Mesenchymal stem cell (in vitro differentiated cells and primary cell): ENCODE results near the gene AP5Z1.

ENCODE experiments used
- DNase-seq: peaks from one replicate; pipeline ENCODE4 v3.0.0-alpha.2; 2013
- H2AFZ ChIP-seq: one replicate; pipeline ENCODE4 v1.6.1; 2013; ENCODE audit warnings: low read depth, mild to moderate bottlenecking, control low read depth, inconsistent platforms, low read length, moderate library complexity
- H2AK5ac ChIP-seq: 2 replicates; pipeline ENCODE4 v1.6.1; 2013; ENCODE audit warnings: low read length, moderate library complexity, mild to moderate bottlenecking, inconsistent platforms; ENCODE audit not compliant: severe bottlenecking
- H2BK120ac ChIP-seq: one replicate; pipeline ENCODE4 v1.6.1; 2013; ENCODE audit warnings: low read depth, mild to moderate bottlenecking, inconsistent platforms, low read length, moderate library complexity
- H2BK12ac ChIP-seq, 2 experiments: one replicate each; pipeline ENCODE4 v1.6.1; 2013; ENCODE audit warnings: inconsistent platforms in 2 of 2, low read length in 2 of 2, mild to moderate bottlenecking in 2 of 2, moderate library complexity in 2 of 2, control low read depth in 1 of 2
- H2BK15ac ChIP-seq: one replicate; pipeline ENCODE4 v1.6.1; 2013; ENCODE audit warnings: mild to moderate bottlenecking, low read depth, inconsistent platforms; ENCODE audit not compliant: poor library complexity, severe bottlenecking
- H2BK5ac ChIP-seq: 2 replicates; pipeline ENCODE4 v1.6.1; 2013; ENCODE audit warnings: low read depth, mild to moderate bottlenecking, low read length, control low read depth, inconsistent platforms; ENCODE audit not compliant: poor library complexity, severe bottlenecking
- H3K14ac ChIP-seq, 2 experiments: one replicate each; pipeline ENCODE4 v1.6.1; 2013; ENCODE audit warnings: inconsistent platforms in 2 of 2, low read length in 2 of 2, control low read depth in 1 of 2, mild to moderate bottlenecking in 1 of 2, moderate library complexity in 1 of 2
- H3K18ac ChIP-seq, 2 experiments: one replicate each; pipeline ENCODE4 v1.6.1; 2013; ENCODE audit warnings: inconsistent platforms in 2 of 2, low read length in 2 of 2, control low read depth in 1 of 2, low read depth in 1 of 2, mild to moderate bottlenecking in 1 of 2
- H3K23ac ChIP-seq, 2 experiments: one replicate each; pipeline ENCODE4 v1.6.1; 2013; ENCODE audit warnings: inconsistent platforms in 2 of 2, low read length in 2 of 2, mild to moderate bottlenecking in 2 of 2, moderate library complexity in 2 of 2, control low read depth in 1 of 2
- H3K27ac ChIP-seq: 2 replicates; pipeline ENCODE4 v1.5.1; 2013; ENCODE audit warnings: mild to moderate bottlenecking, moderate library complexity, low read length, control low read depth, inconsistent platforms; ENCODE audit not compliant: poor library complexity, severe bottlenecking
- H3K27me3 ChIP-seq, 2 experiments: 2 replicates each; pipeline versions ENCODE4 v1.6.1 to v1.7.0; 2013; ENCODE audit warnings: low read length in 2 of 2, mild to moderate bottlenecking in 2 of 2, moderate library complexity in 2 of 2, control low read depth in 1 of 2, inconsistent platforms in 1 of 2; ENCODE audit not compliant: control insufficient read depth in 1 of 2, insufficient read depth in 1 of 2
- H3K36me3 ChIP-seq, 2 experiments: 2 replicates each; pipeline versions ENCODE4 v1.6.1 to v1.7.0; 2013; ENCODE audit warnings: low read length in 2 of 2, control low read depth in 1 of 2, inconsistent platforms in 1 of 2, low read depth in 1 of 2, mild to moderate bottlenecking in 1 of 2; ENCODE audit not compliant: insufficient read depth in 2 of 2, control insufficient read depth in 1 of 2
- H3K4ac ChIP-seq, 2 experiments: one replicate each; pipeline ENCODE4 v1.6.1; 2013; ENCODE audit warnings: inconsistent platforms in 2 of 2, low read length in 2 of 2, mild to moderate bottlenecking in 2 of 2, moderate library complexity in 2 of 2, control low read depth in 1 of 2, low read depth in 1 of 2
- H3K4me1 ChIP-seq: 2 replicates; pipeline ENCODE4 v1.6.1; 2013; ENCODE audit warnings: low read depth, low read length, control low read depth; ENCODE audit not compliant: control insufficient read depth, insufficient read depth
- H3K4me2 ChIP-seq: 2 replicates; pipeline ENCODE4 v1.6.1; 2013; ENCODE audit warnings: low read length, mild to moderate bottlenecking, inconsistent platforms; ENCODE audit not compliant: poor library complexity, severe bottlenecking
- H3K4me3 ChIP-seq, 2 experiments: 2 replicates each; pipeline versions ENCODE4 v1.5.1 to v1.7.0; 2013; ENCODE audit warnings: low read length in 2 of 2, mild to moderate bottlenecking in 2 of 2, control low read depth in 1 of 2, low read depth in 1 of 2; ENCODE audit not compliant: insufficient read depth in 1 of 2
- H3K79me1 ChIP-seq: replicated peaks from 2 replicates; pipeline ENCODE4 v1.6.1; 2013; ENCODE audit warnings: mild to moderate bottlenecking, control low read depth, low read length, inconsistent platforms; ENCODE audit not compliant: poor library complexity, severe bottlenecking
- H3K9ac ChIP-seq: 2 replicates; pipeline ENCODE4 v1.7.0; 2013; ENCODE audit warnings: mild to moderate bottlenecking, low read length, moderate library complexity
- H3K9me3 ChIP-seq: 2 replicates; pipeline ENCODE4 v1.7.0; 2013; ENCODE audit warnings: mild to moderate bottlenecking, low read length; ENCODE audit not compliant: control insufficient read depth
- H4K8ac ChIP-seq: one replicate; pipeline ENCODE4 v1.6.1; 2013; ENCODE audit warnings: inconsistent platforms, mild to moderate bottlenecking, low read length, moderate library complexity
- H4K91ac ChIP-seq: one replicate; pipeline ENCODE4 v1.6.1; 2013; ENCODE audit warnings: mild to moderate bottlenecking, low read length, inconsistent platforms
- WGBS: methylation state at CpG from one replicate; pipeline ENCODE4 v1.1.7; 2013; ENCODE audit warnings: mixed read lengths; 5-methylcytosine and 5-hydroxymethylcytosine counted together

AP5Z1 gene

GRCh38 chr7:4833691-4834600 is 58.5 kb downstream of the AP5Z1 start:
- Histone ChIP-seq H3K23ac (no peak overlapping the region), H3K27ac (no peak overlapping the region), H3K18ac (no peak overlapping the region), H3K36me3 (no peaks in the 10 kb centered on the region), H3K9ac (no peak overlapping the region), H3K27me3 (peaks cover 0 to 5% of the 10 kb centered on the region in 2 experiments), H2BK120ac (no peak overlapping the region), H3K79me1 (no peaks in the 10 kb centered on the region), H2BK15ac (no peak overlapping the region), H3K4me1 (peaks cover 7% of the 10 kb centered on the region), H2BK12ac (no peak overlapping the region), H4K91ac (no peak overlapping the region), H3K4ac (peak overlapping the region in 1 of 2 experiments; percentile 30), H3K9me3 (no peaks in the 10 kb centered on the region), H2AFZ (no peak overlapping the region), H3K4me3 (no peak overlapping the region), H2BK5ac (no peak overlapping the region), H3K4me2 (no peak overlapping the region), H4K8ac (no peak overlapping the region), H2AK5ac (no peak overlapping the region), H3K14ac (no peak overlapping the region)
- DNase-seq, result no peak
- WGBS, result 72% methylated on average over 34 of the region's 36 CpGs

DNA sequence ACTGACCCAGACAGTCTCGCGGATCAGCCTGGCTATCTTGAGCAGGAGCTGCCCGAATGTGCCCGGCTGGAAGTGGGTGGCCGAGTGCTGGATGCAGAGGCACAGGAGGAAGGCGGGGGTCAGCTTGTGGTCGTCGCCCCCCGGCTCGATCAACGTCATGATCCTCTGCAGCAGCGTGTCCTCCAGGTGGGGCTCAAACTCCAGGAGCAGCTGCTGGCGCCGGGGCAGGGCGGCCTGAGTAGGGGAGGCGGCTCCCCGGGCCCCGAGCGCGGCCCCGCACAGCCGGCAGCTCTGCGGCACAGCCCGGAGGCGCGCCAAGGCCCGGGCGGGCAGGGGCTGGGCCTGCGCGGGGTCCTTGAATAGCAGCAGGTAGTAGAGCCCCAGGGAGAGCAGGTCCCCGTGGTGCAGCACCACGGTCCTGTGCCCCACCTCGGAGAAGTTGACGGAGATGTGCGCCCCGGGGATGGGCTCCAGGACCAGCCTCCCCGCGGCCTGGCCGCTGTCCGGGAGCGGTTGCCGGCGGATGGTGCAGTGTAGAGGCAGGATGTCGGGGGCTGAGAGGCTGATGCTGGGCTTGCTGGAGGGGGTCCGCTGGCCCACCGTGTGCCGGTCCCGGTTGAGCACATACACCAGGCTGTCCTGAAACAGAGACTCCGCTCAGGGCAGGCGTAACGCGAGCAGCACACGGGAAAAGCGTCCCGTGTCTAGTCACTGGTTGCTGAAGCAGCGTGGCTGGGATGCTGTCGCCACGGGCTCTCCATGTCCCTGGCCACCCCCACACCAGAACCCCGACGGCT is 59.4 kb downstream of the AP5Z1 start:
- H3K14ac ChIP-seq, result no peak overlapping the region
- DNase-seq, result no peak
- WGBS, result 93% methylated on average over 58 of the region's 60 CpGs

DNA sequence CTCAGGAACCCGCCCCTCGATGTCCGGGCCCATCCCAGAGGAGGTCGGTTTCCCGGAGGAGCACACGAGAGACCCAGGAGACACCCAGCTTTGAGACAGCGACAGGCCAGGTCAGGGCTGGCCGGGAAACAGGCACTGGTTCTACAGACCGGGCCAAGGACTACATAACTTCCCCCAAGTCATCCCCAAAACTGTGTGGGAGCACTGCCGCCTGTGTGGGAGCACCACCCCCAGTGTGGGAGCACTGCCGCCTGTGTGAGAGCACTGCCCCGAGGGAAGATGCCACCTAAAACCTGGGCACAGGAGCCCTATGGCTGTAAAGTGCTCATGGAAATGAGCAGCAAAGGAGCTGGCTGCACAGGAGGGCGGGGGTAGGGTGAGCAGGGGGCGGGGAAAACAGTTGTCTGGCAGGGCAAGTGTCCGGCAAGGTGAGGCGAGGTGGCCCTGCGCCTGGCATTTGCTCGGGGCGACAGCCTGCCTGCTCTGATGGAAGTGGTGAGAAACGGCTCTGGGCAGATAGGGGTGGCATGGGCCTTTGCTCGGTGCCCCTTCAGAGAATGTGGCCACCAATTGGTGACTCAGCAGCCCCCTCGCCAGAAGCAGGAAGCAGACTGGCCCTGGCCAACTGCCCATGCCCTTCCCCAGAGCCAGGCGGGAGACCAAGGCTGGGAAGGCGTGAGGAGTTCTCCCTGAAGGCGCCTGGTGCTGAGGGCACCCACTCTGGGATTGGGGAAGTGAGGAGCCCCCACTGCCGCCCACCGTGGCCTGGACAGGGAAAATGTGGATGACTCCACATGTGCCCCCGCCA is 60.2 kb downstream of the AP5Z1 start:
- H3K79me1 ChIP-seq, result no peaks in the 10 kb centered on the region
- no peak overlapping the region for H2BK12ac ChIP-seq
- WGBS, result 91% methylated on average over 28 of the region's 28 CpGs
- H2BK15ac ChIP-seq, result no peak overlapping the region
- no peak overlapping the region for H3K23ac ChIP-seq
- no peak overlapping the region for H2BK120ac ChIP-seq
- H3K14ac ChIP-seq, result no peak overlapping the region
- peaks cover 0 to 5% of the 10 kb centered on the region in 2 experiments for H3K27me3 ChIP-seq
- no peak overlapping the region for H3K4me3 ChIP-seq
- H4K8ac ChIP-seq, result no peak overlapping the region
- H2AK5ac ChIP-seq, result no peak overlapping the region
- H3K27ac ChIP-seq, result no peak overlapping the region
- no peaks in the 10 kb centered on the region for H3K36me3 ChIP-seq
- no peak overlapping the region for H2AFZ ChIP-seq
- no peak overlapping the region for H3K4ac ChIP-seq
- H2BK5ac ChIP-seq, result no peak overlapping the region
- DNase-seq, result no peak
- H3K4me2 ChIP-seq, result no peak overlapping the region
- no peaks in the 10 kb centered on the region for H3K9me3 ChIP-seq
- H3K18ac ChIP-seq, result no peak overlapping the region
- H4K91ac ChIP-seq, result no peak overlapping the region
- peaks cover 7% of the 10 kb centered on the region for H3K4me1 ChIP-seq
- H3K9ac ChIP-seq, result no peak overlapping the region

More for the DNA sequence above, 59.4 kb downstream of the AP5Z1 start:
- Histone ChIP-seq H2BK5ac (no peak overlapping the region), H3K4me1 (peaks cover 7% of the 10 kb centered on the region), H2AFZ (no peak overlapping the region), H3K4me3 (no peak overlapping the region), H2AK5ac (no peak overlapping the region), H3K79me1 (no peaks in the 10 kb centered on the region), H3K23ac (no peak overlapping the region), H4K8ac (no peak overlapping the region), H3K18ac (no peak overlapping the region), H3K27me3 (peaks cover 0 to 5% of the 10 kb centered on the region in 2 experiments), H2BK15ac (no peak overlapping the region), H3K9me3 (no peaks in the 10 kb centered on the region), H2BK120ac (no peak overlapping the region), H3K4ac (no peak overlapping the region), H3K36me3 (no peaks in the 10 kb centered on the region), H4K91ac (no peak overlapping the region), H3K9ac (no peak overlapping the region), H3K4me2 (no peak overlapping the region), H3K27ac (no peak overlapping the region), H2BK12ac (no peak overlapping the region)
